Astrocyte of the cerebellum (primary cell): ENCODE data around the gene ATXN1.

Source experiments
- DNase-seq: peaks from one replicate; pipeline ENCODE4 v3.0.0-alpha.2; 2011; ENCODE audit warnings: low read depth
- H3K4me3 ChIP-seq: 2 replicates; pipeline ENCODE4 v1.5.1; 2011; ENCODE audit warnings: mild to moderate bottlenecking, low read depth, low read length, moderate library complexity
- CTCF ChIP-seq: IDR thresholded peaks from 2 replicates; pipeline ENCODE4 v1.5.1; 2012; ENCODE audit warnings: low read length, low read depth, moderate library complexity, mild to moderate bottlenecking; ENCODE audit errors: missing control alignments
- in situ Hi-C: cut with HindIII; loops from 2 replicates; pipeline ENCODE4 v1.10.0; 2017; ENCODE audit warnings: low sequenced_read_pairs

Gene ATXN1

GRCh38 chr6:16474772-16475493 lies 286.3 kb downstream of the ATXN1 start:
- in situ Hi-C loops: no loop called here
- TF ChIP-seq CTCF: no peak
- H3K4me3 ChIP-seq: no peak overlapping the region
- DNase-seq: no peak

GRCh38 chr6:16473908-16474771 lies 287.1 kb downstream of the ATXN1 start:
- TF ChIP-seq CTCF: no peak
- no peak overlapping the region for H3K4me3 ChIP-seq
- no peak for DNase-seq
- in situ Hi-C loops: no loop called here

GRCh38 chr6:16473184-16473907 lies 287.9 kb downstream of the ATXN1 start:
- TF ChIP-seq CTCF: no peak
- in situ Hi-C loops: no loop called here
- DNase-seq: no peak
- H3K4me3 ChIP-seq: no peak overlapping the region

- in situ Hi-C loops: no loop called here
- no peak for TF ChIP-seq CTCF
- no peak overlapping the region for H3K4me3 ChIP-seq
- DNase-seq: no peak
These were observed 288.8 kb downstream of the ATXN1 start for GRCh38 chr6:16472349-16473069.

GRCh38 chr6:16471910-16472297 lies 289.4 kb downstream of the ATXN1 start:
- in situ Hi-C loops: no loop called here
- no peak for DNase-seq
- TF ChIP-seq CTCF: no peak
- no peak overlapping the region for H3K4me3 ChIP-seq
